CD4-positive, alpha-beta T cell (primary cell): ENCODE results near the gene MYL9. TPM values are rescaled to one million over a fixed set of nuclear protein-coding genes. Genes with fewer than 3 reads are reported as not detected.

Experiments
- ATAC-seq: fragments of 200-7000 bp; cut with Tn5 transposase; one replicate; pipeline ENCODE4 v1.10.0; 2022; ENCODE audit warnings: mild to moderate bottlenecking; ENCODE audit not compliant: poor library complexity
- CTCF ChIA-PET: fragments of 350-600 bp; sonication (Branson Sonifier 250); formaldehyde crosslinking; loops from one replicate; lab custom pipeline; 2021; ENCODE audit warnings: antibody characterized with exemption, inconsistent platforms; lab: Charles Lee
- POLR2A ChIA-PET: fragments of 350-600 bp; sonication (Branson Sonifier 250); formaldehyde crosslinking; loops from one replicate; lab custom pipeline; 2021; ENCODE audit warnings: antibody characterized with exemption, inconsistent platforms; lab: Charles Lee
- DNase-seq, 14 experiments: peaks; one replicate each; pipeline ENCODE4 v3.0.0-alpha.2; 2013 to 2020; ENCODE audit warnings: mixed read lengths in 2 of 14
- H3K27ac ChIP-seq, 2 donors: one replicate each; pipeline versions ENCODE4 v1.5.1 to v1.7.0; 2013; ENCODE audit warnings: low read length in 2 of 2, low read depth in 1 of 2, mild to moderate bottlenecking in 1 of 2
- H3K27me3 ChIP-seq, 2 experiments: 1 replicate in 1 of 2; 2 replicates in 1 of 2; pipeline versions ENCODE4 v1.6.1 to v1.7.0; 2013; ENCODE audit warnings: low read length in 2 of 2, control low read depth in 1 of 2, mild to moderate bottlenecking in 1 of 2, moderate library complexity in 1 of 2; ENCODE audit not compliant: insufficient read depth in 2 of 2, control insufficient read depth in 1 of 2
- H3K36me3 ChIP-seq: one replicate; pipeline ENCODE4 v1.6.1; 2013; ENCODE audit warnings: low read length, control low read depth; ENCODE audit not compliant: insufficient read depth
- H3K4me1 ChIP-seq: one replicate; pipeline ENCODE4 v1.6.1; 2013; ENCODE audit warnings: low read length, control low read depth; ENCODE audit not compliant: insufficient read depth
- H3K4me3 ChIP-seq: one replicate; pipeline ENCODE4 v1.5.1; 2013; ENCODE audit warnings: mild to moderate bottlenecking, low read length, moderate library complexity
- H3K9me3 ChIP-seq, 2 experiments: 1 replicate in 1 of 2; 2 replicates in 1 of 2; pipeline versions ENCODE4 v1.6.1 to v1.7.0; 2013; ENCODE audit warnings: low read length in 2 of 2, mild to moderate bottlenecking in 2 of 2, control low read depth in 1 of 2, moderate library complexity in 1 of 2; ENCODE audit not compliant: control insufficient read depth in 1 of 2, insufficient read depth in 1 of 2
- H3K27ac Mint-ChIP-seq: one replicate; pipeline ENCODE4 v1.8.0; 2020; ENCODE audit warnings: mixed read lengths
- H3K27me3 Mint-ChIP-seq: one replicate; pipeline ENCODE4 v1.8.0; 2021; ENCODE audit warnings: mixed read lengths
- H3K36me3 Mint-ChIP-seq: one replicate; pipeline ENCODE4 v1.8.0; 2021; ENCODE audit warnings: low read depth, mixed read lengths
- H3K4me1 Mint-ChIP-seq: one replicate; pipeline ENCODE4 v1.8.0; 2021; ENCODE audit warnings: low read depth, mixed read lengths
- H3K4me3 Mint-ChIP-seq: one replicate; pipeline ENCODE4 v1.8.0; 2020; ENCODE audit warnings: mild to moderate bottlenecking, mixed read lengths
- H3K9me3 Mint-ChIP-seq: one replicate; pipeline ENCODE4 v1.8.0; 2020; ENCODE audit warnings: mixed read lengths
- CTCF ChIP-seq: fragments of 200-600 bp; IDR thresholded peaks from one replicate; pipeline ENCODE4 v1.8.0; 2022; ENCODE audit warnings: antibody characterized with exemption, mild to moderate bottlenecking
- intact Hi-C, 2 experiments: fragments of 100-400 bp; cut with DNase I in 1 of 2; cut with micrococcal nuclease in 1 of 2; formaldehyde crosslinking; loops; one replicate each; pipeline versions ENCODE4 v1.15.1 to v1.9.0; 2023 to 2025; cut with DNase I, micrococcal nuclease
- total RNA-seq, 174 experiments: library from RNA in 2 of 174; stranded (reverse) in 2 of 174; gene quantifications; one replicate each; pipeline ENCODE4 v1.2.3 and lab custom pipeline; 2021 to 2026

MYL9 gene
- total RNA-seq, 2 experiments from 2014 or later: not detected

DNA sequence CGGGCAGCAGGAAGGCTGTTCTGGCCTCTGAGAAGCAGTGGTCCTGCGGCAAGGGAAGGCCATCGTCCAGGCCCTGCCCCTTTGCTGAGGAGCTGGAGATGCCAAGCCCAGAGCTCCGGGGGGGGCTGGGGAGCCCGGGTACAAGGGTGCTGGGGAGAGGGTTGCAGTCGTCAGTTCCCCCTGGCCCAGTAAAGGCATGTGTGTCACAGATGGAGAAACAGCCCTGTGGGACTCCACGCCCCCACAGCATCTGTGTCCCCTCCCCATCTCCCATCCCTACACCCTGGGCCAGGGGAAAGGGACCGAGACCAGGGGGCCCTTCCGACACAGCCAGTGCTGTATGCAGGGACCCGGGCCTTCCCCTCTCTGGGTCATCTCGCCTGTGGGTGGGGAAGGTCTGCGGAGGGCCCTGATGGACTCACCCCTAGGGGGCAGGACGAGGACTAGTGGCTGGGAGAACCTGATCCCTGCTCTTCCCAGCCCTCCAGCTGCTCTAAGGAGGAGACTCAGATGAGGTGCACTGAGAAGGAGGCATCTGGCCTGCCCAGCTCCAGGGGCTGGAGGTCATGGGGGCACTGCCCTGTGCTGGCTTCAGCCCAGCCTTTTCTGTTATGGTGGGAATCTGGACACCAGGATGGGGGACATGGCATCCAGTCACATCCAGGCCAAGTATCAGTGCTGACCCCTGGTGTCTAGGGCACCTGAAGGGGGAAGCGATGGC, 609 bp downstream of the MYL9 start:
- Histone ChIP-seq H3K4me3 (no peak overlapping the region), H3K36me3 (no peaks in the 10 kb centered on the region), H3K27ac (no peak overlapping the region), H3K9me3 (peaks cover 0 to 6% of the 10 kb centered on the region in 2 experiments), H3K27me3 (peaks cover 0 to 5% of the 10 kb centered on the region in 2 experiments), H3K4me1 (peaks cover 9% of the 10 kb centered on the region)
- Mint-ChIP-seq H3K4me1 (no peaks in the 10 kb centered on the region), H3K9me3 (no peaks in the 10 kb centered on the region), H3K4me3 (no peak overlapping the region), H3K27ac (no peak overlapping the region), H3K27me3 (peaks cover 5% of the 10 kb centered on the region), H3K36me3 (no peaks in the 10 kb centered on the region)
- DNase-seq (no peak), ATAC-seq (no peak)
- CTCF ChIA-PET: no interaction called here
- POLR2A ChIA-PET: no interaction called here
- intact Hi-C loops: no loop called here
- no peak for TF ChIP-seq CTCF

GRCh38 chr20:36542516-36543183, 1.3 kb downstream of the MYL9 start:
- ChIA-PET POLR2A (no interaction called here), CTCF (no interaction called here)
- Histone ChIP-seq H3K4me1 (peaks cover 9% of the 10 kb centered on the region), H3K4me3 (no peak overlapping the region), H3K9me3 (peaks cover 0 to 6% of the 10 kb centered on the region in 2 experiments), H3K27ac (no peak overlapping the region), H3K36me3 (no peaks in the 10 kb centered on the region), H3K27me3 (peaks cover 0 to 5% of the 10 kb centered on the region in 2 experiments)
- H3K27ac Mint-ChIP-seq: no peak overlapping the region
- H3K4me1 Mint-ChIP-seq: no peaks in the 10 kb centered on the region
- no peaks in the 10 kb centered on the region for H3K9me3 Mint-ChIP-seq
- no peaks in the 10 kb centered on the region for H3K36me3 Mint-ChIP-seq
- no peak for ATAC-seq
- no peak overlapping the region for H3K4me3 Mint-ChIP-seq
- intact Hi-C loops: no loop called here
- no peak for DNase-seq
- TF ChIP-seq CTCF: no peak
- H3K27me3 Mint-ChIP-seq: peaks cover 5% of the 10 kb centered on the region

DNA sequence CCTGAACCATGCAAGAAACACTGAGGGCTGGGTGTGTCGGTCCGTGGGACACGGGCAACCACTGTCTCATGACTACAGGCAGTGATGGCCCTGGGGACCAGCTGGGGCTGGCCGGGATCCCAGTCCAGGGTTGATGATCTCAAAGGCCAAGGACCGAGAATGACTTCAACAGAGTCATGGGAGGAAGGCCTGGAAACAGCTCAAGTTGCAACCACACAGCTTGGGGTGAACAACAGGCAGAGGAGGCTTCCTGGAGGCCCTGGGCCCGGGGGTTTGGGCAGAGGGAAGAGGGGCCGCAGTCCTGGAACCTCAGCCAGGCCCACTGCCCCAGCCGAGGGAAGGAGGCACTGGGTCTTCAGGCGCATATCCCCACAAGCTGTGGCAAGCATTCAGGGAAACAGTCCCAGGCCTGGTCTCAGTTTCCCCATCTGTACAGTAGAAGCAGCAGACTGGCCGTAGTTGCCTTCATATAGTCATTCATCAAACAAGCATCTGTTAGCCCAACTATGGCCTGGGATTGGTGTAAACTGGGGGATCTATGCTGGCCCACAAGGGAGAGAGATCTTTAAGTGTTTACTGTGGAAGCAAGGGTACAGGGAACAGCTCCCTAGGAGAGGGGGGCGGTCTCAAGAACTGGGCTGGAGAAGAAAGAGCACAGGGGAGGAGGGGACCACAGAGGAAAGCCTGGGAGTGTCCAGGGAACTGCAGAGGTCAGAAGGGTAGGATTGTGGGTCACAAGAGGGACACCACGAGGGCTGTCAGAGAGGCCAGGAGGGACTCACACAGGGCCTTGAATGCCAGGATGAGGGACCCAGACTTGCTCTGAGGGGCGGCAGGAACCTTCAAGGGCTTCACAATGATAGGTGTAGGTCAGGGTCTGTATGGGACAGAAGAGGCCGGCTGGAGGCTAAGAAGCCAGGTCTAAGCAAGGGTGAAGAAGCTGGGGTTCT, 2.1 kb downstream of the MYL9 start:
- POLR2A ChIA-PET: no interaction called here
- intact Hi-C loops: no loop called here
- H3K27ac Mint-ChIP-seq: no peak overlapping the region

More for the DNA sequence above, 2.1 kb downstream of the MYL9 start:
- Histone ChIP-seq H3K9me3 (peaks cover 0 to 6% of the 10 kb centered on the region in 2 experiments), H3K36me3 (no peaks in the 10 kb centered on the region), H3K27me3 (peaks cover 0 to 5% of the 10 kb centered on the region in 2 experiments), H3K4me1 (peaks cover 9% of the 10 kb centered on the region), H3K27ac (no peak overlapping the region), H3K4me3 (no peak overlapping the region)
- Mint-ChIP-seq H3K27me3 (peaks cover 5% of the 10 kb centered on the region), H3K4me3 (no peak overlapping the region), H3K4me1 (no peaks in the 10 kb centered on the region), H3K9me3 (no peaks in the 10 kb centered on the region), H3K36me3 (no peaks in the 10 kb centered on the region)
- CTCF ChIA-PET: no interaction called here
- ATAC-seq (no peak), DNase-seq (no peak)
- TF ChIP-seq CTCF: no peak
